KMS-11 (cell line): ENCODE data around the gene COG4.

Experiments used
- H2AFZ ChIP-seq: fragments of 200-600 bp; sonication (generic); 2 replicates; pipeline ENCODE4 v1.6.1; 2016; ENCODE audit warnings: antibody characterized with exemption, mixed run types, low read depth
- H3K27ac ChIP-seq: fragments of 200-600 bp; sonication (generic); 2 replicates; pipeline ENCODE4 v1.6.1; 2016; ENCODE audit warnings: mild to moderate bottlenecking, mixed run types
- H3K27me3 ChIP-seq: fragments of 200-600 bp; sonication (generic); 2 replicates; pipeline ENCODE4 v1.6.1; 2017; ENCODE audit warnings: mild to moderate bottlenecking, low read depth, mixed run types, moderate library complexity; ENCODE audit not compliant: insufficient read depth
- H3K36me3 ChIP-seq: fragments of 200-600 bp; sonication (generic); 2 replicates; pipeline ENCODE4 v1.6.1; 2017; ENCODE audit warnings: mild to moderate bottlenecking, mixed run types; ENCODE audit not compliant: insufficient read depth
- H3K4me1 ChIP-seq: fragments of 200-600 bp; sonication (generic); 2 replicates; pipeline ENCODE4 v1.6.1; 2016; ENCODE audit warnings: mild to moderate bottlenecking, low read depth, mixed run types; ENCODE audit not compliant: poor library complexity, severe bottlenecking
- H3K4me2 ChIP-seq: fragments of 200-600 bp; sonication (generic); 2 replicates; pipeline ENCODE4 v1.7.0; 2016; ENCODE audit warnings: mild to moderate bottlenecking, mixed run types
- H3K4me3 ChIP-seq: fragments of 200-600 bp; sonication (generic); IDR thresholded peaks from 2 replicates; pipeline ENCODE4 v1.6.1; 2017; ENCODE audit warnings: low read depth, low read length, mixed read lengths; ENCODE audit not compliant: insufficient read depth
- H3K79me2 ChIP-seq: fragments of 200-600 bp; sonication (generic); 2 replicates; pipeline ENCODE4 v1.6.1; 2016; ENCODE audit warnings: low read depth, mixed run types; ENCODE audit not compliant: insufficient read depth
- H3K9ac ChIP-seq: fragments of 200-600 bp; sonication (generic); 2 replicates; pipeline ENCODE4 v1.6.1; 2016; ENCODE audit warnings: mild to moderate bottlenecking, mixed run types
- H4K20me1 ChIP-seq: fragments of 200-600 bp; sonication (generic); 2 replicates; pipeline ENCODE4 v1.6.1; 2016; ENCODE audit warnings: mild to moderate bottlenecking, mixed run types; ENCODE audit not compliant: insufficient read depth
- TF ChIP-seq, protein P1 (sequence below): fragments of 200-600 bp; sonication (generic); conservative IDR thresholded peaks from 2 replicates; pipeline ENCODE4 v1.6.1; 2017; ENCODE audit warnings: low read depth, mild to moderate bottlenecking, antibody characterized with exemption, low read length, moderate library complexity, mixed read lengths

COG4 gene

DNA sequence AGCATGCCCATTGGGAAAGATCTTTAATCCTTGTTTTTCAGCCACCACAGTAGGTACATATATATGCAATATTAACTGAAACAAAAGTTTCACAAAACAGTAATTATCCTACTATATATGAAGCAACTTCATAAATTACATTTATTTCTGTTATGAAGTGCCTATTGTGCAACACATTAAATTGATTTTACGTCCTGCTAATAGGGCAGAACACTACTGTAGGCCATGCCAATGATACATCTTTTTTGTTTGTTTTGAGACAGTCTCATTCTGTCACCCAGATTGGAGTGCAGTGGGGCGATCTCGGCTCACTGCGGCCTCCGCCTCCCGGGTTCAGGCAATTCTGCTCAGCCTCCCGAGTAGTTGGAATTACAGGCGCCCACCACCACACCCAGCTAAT, 29.3 kb upstream of the COG4 start:
- Histone ChIP-seq H3K4me2 (no peak overlapping the region), H3K4me3 (no peak overlapping the region), H3K9ac (no peak overlapping the region), H4K20me1 (peaks cover 16% of the 10 kb centered on the region; the same call in 1 of the 2 replicates), H3K36me3 (peaks cover 38% of the 10 kb centered on the region), H3K79me2 (peaks cover 34% of the 10 kb centered on the region; the same call in 1 of the 2 replicates), H3K27me3 (no peaks in the 10 kb centered on the region), H3K4me1 (no peaks in the 10 kb centered on the region), H2AFZ (no peak overlapping the region), H3K27ac (no peak overlapping the region)
- TF ChIP-seq, protein P1, sequence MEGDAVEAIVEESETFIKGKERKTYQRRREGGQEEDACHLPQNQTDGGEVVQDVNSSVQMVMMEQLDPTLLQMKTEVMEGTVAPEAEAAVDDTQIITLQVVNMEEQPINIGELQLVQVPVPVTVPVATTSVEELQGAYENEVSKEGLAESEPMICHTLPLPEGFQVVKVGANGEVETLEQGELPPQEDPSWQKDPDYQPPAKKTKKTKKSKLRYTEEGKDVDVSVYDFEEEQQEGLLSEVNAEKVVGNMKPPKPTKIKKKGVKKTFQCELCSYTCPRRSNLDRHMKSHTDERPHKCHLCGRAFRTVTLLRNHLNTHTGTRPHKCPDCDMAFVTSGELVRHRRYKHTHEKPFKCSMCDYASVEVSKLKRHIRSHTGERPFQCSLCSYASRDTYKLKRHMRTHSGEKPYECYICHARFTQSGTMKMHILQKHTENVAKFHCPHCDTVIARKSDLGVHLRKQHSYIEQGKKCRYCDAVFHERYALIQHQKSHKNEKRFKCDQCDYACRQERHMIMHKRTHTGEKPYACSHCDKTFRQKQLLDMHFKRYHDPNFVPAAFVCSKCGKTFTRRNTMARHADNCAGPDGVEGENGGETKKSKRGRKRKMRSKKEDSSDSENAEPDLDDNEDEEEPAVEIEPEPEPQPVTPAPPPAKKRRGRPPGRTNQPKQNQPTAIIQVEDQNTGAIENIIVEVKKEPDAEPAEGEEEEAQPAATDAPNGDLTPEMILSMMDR = no peak

DNA sequence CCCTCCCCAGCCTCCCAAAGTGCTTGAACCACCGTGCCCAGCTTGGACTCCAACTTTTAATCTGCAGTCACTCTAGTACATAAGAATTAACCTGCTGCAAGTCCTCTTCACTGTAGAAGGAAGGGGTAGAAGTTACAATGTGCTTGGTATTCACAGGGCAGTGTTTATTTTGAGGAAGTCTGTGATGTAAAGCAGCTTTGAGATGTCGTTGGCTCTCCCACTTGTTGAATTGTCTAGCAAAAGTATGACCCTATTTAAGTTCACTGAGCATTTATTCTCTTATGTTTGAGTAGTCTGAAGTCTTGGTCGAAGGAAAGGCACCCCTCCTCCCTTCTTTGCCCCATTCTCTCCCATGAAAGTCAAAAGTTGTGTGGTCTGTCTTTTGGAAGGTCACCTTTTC, 28.4 kb upstream of the COG4 start:
- no peak overlapping the region for H3K4me2 ChIP-seq
- peaks cover 16% of the 10 kb centered on the region; the same call in 1 of the 2 replicates for H4K20me1 ChIP-seq
- peaks cover 29% of the 10 kb centered on the region for H3K36me3 ChIP-seq
- H3K4me3 ChIP-seq = no peak overlapping the region
- no peak overlapping the region for H2AFZ ChIP-seq
- peaks cover 42% of the 10 kb centered on the region; the same call in 1 of the 2 replicates for H3K79me2 ChIP-seq
- H3K27me3 ChIP-seq = no peaks in the 10 kb centered on the region
- no peak overlapping the region for H3K9ac ChIP-seq
- H3K27ac ChIP-seq = no peak overlapping the region
- TF ChIP-seq, protein P1 = no peak
- no peaks in the 10 kb centered on the region for H3K4me1 ChIP-seq

GRCh38 chr16:70550082-70550481, 26.7 kb upstream of the COG4 start:
- Histone ChIP-seq H3K4me3 (no peak overlapping the region), H3K79me2 (peaks cover 47% of the 10 kb centered on the region; the same call in 1 of the 2 replicates), H4K20me1 (peaks cover 16% of the 10 kb centered on the region; the same call in 1 of the 2 replicates), H3K4me1 (no peaks in the 10 kb centered on the region), H3K4me2 (no peak overlapping the region), H2AFZ (no peak overlapping the region), H3K9ac (no peak overlapping the region), H3K36me3 (peaks cover 25% of the 10 kb centered on the region), H3K27me3 (no peaks in the 10 kb centered on the region), H3K27ac (no peak overlapping the region)
- TF ChIP-seq, protein P1 = no peak

DNA sequence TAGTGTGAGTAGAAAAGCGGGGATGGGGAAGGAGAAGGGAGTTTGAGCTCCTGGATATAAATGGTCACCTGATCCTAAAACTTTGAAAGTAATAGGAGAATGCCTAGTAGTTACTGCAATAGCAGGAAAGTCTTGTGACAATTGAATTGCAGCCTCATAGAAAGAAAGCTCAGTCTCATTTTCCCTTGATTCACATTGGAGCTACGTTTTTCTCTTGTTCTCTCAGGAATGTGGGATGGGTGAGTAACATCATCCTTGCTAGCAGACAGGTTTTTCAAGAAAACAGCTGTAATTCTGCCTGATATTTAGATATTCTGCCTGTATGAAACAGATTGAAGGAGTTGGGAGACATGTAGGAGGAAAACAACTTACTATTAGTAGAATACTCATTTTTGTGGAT, 25.6 kb upstream of the COG4 start:
- Histone ChIP-seq H3K4me2 (no peak overlapping the region), H2AFZ (no peak overlapping the region), H3K36me3 (peaks cover 25% of the 10 kb centered on the region), H4K20me1 (peaks cover 16% of the 10 kb centered on the region; the same call in 1 of the 2 replicates), H3K4me3 (no peak overlapping the region), H3K27ac (no peak overlapping the region), H3K9ac (no peak overlapping the region), H3K27me3 (no peaks in the 10 kb centered on the region), H3K4me1 (no peaks in the 10 kb centered on the region), H3K79me2 (peaks cover 47% of the 10 kb centered on the region; the same call in 1 of the 2 replicates)
- TF ChIP-seq, protein P1 = no peak
